GM12875 (cell line): ENCODE measurements around the gene TMEM117.

Source experiments
- H3K4me3 ChIP-seq: one replicate; pipeline ENCODE4 v1.5.1; 2011; ENCODE audit warnings: low read depth, low read length, control low read depth
- TF ChIP-seq, protein P1 (sequence below): IDR thresholded peaks from 2 replicates; pipeline ENCODE4 v1.5.1; 2011; ENCODE audit warnings: low read depth, mild to moderate bottlenecking, control low read depth, inconsistent platforms, low read length, moderate library complexity, borderline replicate concordance; ENCODE audit not compliant: insufficient read depth

Gene TMEM117

DNA sequence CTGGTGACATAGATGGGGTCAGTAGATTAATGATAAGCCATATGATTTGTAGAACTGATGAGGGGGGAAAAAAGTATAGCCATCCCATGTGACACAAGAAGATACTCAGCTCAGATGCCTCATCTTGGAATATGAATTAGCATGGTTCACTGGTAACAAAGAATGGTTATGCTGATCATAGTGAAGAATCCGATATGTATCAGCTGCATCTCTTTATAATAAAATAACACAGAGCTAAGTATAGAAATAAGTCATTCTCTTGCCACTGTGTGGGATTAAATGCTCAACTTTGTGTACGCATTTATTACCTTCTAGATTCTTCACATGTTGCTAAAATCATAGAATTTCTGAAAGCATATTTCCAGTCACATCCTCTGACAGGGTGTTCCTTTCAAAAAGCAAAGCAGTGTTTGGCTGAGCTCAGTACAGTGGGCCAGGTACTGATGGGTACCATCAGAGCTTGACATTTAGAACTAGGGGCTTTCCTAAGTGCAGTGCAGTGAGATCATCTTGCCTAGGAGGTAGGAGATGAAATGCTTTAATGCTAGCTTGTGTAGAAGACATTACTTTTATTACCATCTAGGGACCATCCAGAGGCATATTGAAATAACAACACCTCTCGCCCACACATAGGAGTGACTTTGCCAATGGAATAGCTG, 256.2 kb downstream of the TMEM117 start:
- H3K4me3 ChIP-seq: no peak overlapping the region
- TF ChIP-seq, protein P1, sequence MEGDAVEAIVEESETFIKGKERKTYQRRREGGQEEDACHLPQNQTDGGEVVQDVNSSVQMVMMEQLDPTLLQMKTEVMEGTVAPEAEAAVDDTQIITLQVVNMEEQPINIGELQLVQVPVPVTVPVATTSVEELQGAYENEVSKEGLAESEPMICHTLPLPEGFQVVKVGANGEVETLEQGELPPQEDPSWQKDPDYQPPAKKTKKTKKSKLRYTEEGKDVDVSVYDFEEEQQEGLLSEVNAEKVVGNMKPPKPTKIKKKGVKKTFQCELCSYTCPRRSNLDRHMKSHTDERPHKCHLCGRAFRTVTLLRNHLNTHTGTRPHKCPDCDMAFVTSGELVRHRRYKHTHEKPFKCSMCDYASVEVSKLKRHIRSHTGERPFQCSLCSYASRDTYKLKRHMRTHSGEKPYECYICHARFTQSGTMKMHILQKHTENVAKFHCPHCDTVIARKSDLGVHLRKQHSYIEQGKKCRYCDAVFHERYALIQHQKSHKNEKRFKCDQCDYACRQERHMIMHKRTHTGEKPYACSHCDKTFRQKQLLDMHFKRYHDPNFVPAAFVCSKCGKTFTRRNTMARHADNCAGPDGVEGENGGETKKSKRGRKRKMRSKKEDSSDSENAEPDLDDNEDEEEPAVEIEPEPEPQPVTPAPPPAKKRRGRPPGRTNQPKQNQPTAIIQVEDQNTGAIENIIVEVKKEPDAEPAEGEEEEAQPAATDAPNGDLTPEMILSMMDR: no peak

GRCh38 chr12:44098786-44099185, 262.9 kb downstream of the TMEM117 start:
- TF ChIP-seq, protein P1: no peak
- H3K4me3 ChIP-seq: no peak overlapping the region

DNA sequence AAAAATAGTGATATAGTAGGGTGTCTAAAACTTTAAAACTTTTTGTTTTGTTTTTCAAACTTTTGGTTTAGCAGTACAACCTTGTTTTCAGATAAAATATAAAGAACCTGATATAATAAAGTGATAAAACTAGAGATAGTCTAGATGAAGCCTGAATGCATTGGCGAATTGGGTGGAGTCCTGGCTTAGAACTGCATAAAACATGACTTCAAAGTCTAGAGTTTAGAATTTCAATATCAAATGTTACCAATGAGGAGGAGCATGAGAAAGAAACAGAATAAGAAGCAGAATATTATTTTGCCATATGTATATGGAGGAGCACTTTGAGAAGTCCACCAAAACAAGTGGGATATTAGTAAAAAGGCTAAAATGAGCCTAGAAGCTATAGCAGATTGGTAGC, 263.6 kb downstream of the TMEM117 start:
- TF ChIP-seq, protein P1: no peak
- no peak overlapping the region for H3K4me3 ChIP-seq

GRCh38 chr12:44100264-44100663, 264.4 kb downstream of the TMEM117 start:
- TF ChIP-seq, protein P1: no peak
- H3K4me3 ChIP-seq: no peak overlapping the region

DNA sequence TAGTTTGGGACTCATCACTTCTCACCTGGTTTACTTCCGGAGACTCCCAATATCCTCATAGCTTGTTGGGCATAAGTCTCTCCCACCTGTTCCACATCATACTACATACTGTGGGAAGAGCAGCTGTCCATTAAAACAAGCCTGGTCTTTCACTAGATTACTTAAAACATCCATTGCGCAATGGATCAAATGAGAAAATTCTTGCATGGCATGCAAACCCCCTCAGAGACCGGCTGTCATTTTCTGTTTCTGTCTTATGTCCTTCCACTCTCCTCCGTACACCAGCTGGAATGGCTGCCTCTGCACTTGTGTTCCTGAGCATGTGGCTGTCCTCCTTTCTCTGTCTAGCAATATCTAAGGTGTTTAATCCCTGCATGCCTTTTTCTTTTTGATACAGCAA, 265.6 kb downstream of the TMEM117 start:
- TF ChIP-seq, protein P1: no peak
- no peak overlapping the region for H3K4me3 ChIP-seq

DNA sequence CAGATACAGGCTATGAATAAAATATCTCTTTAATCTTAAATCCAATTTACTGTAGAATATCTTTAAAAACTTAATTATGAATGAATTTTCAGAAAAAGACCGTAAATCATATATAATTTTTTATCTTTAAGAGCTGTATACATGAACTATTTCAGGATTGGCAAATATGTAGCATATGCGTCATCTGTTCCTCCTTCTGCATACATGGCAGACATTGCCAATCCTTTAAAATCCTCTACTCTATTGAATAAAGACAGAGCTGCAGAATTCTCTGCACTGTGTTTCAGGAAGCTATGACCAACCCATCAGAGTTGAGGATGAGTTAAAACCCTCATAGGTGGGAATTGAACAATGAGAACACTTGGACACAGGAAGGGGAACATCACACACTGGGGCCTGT, 279.0 kb downstream of the TMEM117 start:
- H3K4me3 ChIP-seq: no peak overlapping the region
- TF ChIP-seq, protein P1: no peak

DNA sequence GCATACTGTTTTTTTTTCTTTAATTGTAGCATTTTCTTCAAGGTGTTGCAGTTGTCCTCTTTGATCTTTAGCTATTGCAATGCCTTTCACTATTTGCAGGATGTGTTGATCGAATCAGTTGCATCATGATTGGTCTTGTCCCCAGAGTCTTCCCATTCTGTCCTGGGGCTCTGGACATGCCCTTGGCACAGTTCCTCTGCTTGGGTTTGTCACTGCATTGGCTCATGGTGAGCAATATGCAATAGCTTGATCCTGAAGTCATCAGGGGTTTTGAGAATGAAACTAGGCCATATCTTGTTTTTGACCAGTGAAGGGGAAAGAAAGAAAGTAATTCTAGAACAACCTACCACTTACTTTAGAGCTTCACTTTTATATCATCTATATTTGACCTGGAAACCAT, 281.5 kb downstream of the TMEM117 start:
- no peak overlapping the region for H3K4me3 ChIP-seq
- TF ChIP-seq, protein P1: no peak
